Loucy (cell line): ENCODE results near the gene ADAMTS16.

Source experiments
- EZH2phosphoT487 ChIP-seq: fragments of 200-600 bp; IDR thresholded peaks from 2 replicates; pipeline ENCODE4 v1.6.1; 2018; ENCODE audit warnings: antibody characterized with exemption, mild to moderate bottlenecking, moderate library complexity, borderline replicate concordance
- TF ChIP-seq, protein P1 (sequence below): fragments of 200-600 bp; sonication (generic); conservative IDR thresholded peaks from 2 replicates; pipeline ENCODE4 v1.5.1; 2014; ENCODE audit warnings: mild to moderate bottlenecking, antibody characterized with exemption, low read length

- TF ChIP-seq, protein P1, sequence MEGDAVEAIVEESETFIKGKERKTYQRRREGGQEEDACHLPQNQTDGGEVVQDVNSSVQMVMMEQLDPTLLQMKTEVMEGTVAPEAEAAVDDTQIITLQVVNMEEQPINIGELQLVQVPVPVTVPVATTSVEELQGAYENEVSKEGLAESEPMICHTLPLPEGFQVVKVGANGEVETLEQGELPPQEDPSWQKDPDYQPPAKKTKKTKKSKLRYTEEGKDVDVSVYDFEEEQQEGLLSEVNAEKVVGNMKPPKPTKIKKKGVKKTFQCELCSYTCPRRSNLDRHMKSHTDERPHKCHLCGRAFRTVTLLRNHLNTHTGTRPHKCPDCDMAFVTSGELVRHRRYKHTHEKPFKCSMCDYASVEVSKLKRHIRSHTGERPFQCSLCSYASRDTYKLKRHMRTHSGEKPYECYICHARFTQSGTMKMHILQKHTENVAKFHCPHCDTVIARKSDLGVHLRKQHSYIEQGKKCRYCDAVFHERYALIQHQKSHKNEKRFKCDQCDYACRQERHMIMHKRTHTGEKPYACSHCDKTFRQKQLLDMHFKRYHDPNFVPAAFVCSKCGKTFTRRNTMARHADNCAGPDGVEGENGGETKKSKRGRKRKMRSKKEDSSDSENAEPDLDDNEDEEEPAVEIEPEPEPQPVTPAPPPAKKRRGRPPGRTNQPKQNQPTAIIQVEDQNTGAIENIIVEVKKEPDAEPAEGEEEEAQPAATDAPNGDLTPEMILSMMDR: no peak
- no peak for TF ChIP-seq EZH2phosphoT487
These were observed 101.9 kb downstream of the ADAMTS16 start for GRCh38 chr5:5242056-5242455.
